NCI-H146 treated with DMSO at 0.1 percent for 48 hours (cell line): ENCODE results near the gene SNRPB2.

Experiments used
- DNase-seq: peaks from one replicate; lab custom pipeline; 2025; ENCODE audit not compliant: unreplicated experiment; lab: John Stamatoyannopoulos, UW

SNRPB2 gene

GRCh38 chr20:16785226-16785625, 55.4 kb downstream of the SNRPB2 start:
- DNase-seq: no peak
